GM18517 (cell line): ENCODE data around the gene OSBPL10.
A peak's percentile ranks its signal among the peaks of the same experiment; 100 is the strongest.

Source experiments
- ATAC-seq: cut with Tn5 transposase; IDR thresholded peaks from one replicate; pipeline ENCODE4 v1.9.1; 2021; ENCODE audit warnings: mild to moderate bottlenecking, moderate library complexity; ENCODE audit not compliant: unreplicated experiment

OSBPL10 gene

DNA sequence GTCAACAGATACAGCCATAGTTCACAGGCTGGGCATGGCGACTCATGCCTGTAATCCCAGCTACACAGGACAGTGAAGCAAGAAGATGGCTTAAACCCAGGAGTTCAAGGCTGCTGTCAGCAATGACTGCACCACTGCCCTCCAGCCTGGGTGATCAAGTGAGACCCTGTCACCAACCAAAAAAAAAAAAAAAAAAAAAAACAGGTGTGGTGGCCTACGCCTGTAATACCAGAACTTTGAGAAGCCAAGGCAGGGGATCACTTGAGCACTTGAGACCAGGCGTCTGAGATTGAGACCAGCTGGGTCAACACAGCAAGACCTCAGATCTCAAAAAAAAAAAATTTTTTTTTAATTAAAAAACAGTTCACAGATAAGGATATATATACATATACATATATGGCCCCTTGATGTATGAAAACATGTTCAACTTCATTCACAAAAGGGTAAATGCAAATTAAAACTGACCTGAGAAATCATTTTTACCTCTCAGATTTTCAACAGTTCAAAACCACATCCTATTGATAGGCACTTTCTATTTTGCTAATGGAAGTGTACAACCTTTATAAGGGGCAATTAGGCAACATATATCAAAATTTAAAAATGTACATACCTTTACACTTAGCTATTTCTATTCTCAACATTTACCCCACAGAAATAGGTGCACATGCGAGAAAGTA is 51.1 kb downstream of the OSBPL10 start:
- ATAC-seq = no peak

DNA sequence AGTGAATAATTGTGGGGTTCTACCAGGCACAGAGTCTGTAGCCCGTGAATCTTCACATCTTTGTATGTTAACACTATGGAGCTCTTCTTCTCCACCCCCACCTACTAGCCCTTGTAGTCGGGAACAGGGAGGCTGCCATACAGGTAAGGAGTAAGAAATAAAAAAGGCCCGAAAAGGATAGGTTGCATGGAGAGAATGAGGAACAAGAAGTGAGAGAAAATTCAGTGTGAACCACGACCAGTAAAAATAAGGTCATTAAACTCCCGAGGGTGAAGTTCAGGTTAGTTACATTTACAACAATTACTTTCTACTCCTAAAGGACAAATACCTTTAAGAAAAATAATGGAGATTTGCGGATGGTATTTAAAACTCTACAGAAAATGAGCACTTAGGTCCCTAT is 53.3 kb downstream of the OSBPL10 start:
- no peak for ATAC-seq

- no peak for ATAC-seq
These were observed 54.5 kb downstream of the OSBPL10 start for GRCh38 chr3:31926543-31926942.

DNA sequence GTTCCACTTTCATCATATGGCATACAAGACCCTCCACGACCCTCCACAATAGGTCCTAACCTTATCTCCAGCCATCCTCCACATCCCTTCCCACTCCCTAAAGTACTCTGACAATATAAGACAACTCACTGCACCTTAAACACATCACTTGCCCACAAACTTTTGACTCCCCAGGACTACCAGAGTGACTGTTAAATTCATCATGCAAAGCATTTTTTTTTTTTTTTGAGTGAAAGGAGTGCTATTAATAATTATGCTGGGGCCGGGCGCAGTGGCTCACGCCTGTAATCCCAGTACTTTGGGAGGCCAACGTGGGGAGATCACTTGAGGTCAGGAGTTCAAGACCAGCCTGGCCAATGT is 55.8 kb downstream of the OSBPL10 start:
- peak; percentile 54 for ATAC-seq

- peak; percentile 34 for ATAC-seq
These were observed 56.3 kb downstream of the OSBPL10 start for GRCh38 chr3:31924610-31925270.

DNA sequence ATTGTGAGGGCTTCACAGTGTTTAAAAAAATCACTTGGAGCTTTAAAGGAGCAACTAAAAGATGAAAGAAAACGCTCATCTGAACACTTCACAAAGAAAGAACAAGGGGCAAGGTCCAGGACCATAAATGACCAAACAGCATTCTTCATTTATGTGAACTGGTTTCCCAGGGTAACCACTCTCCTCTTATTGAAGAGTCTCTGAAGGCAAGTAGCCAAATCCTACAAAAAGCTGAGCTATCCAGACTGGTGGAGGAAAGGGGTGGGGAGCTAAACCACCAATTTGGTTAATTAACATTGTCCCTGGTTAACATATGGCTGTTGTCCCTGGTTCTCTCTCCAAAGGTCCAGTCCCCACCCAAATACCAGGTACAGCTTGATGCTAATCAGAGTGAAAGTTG is 58.1 kb downstream of the OSBPL10 start:
- no peak for ATAC-seq

DNA sequence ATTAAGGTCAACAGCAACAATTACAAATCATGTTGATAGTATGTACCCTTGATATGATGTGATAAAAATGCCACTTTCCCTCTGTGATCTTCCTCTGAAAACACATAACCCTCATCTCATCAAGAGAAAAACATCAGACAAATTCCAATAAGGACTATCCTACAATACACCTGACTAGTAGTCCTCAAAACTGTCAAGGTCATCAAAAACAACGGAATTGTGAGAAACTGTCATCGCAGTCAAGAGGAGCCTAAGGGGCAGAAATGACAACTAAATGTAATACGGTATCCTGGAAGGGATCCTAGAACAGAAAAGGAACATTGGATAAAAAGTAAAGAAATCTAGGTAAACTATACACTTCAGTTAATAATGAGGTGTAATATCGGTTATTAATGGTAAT is 59.2 kb downstream of the OSBPL10 start:
- ATAC-seq = no peak

- ATAC-seq = no peak
These were observed 60.8 kb downstream of the OSBPL10 start for GRCh38 chr3:31920310-31920709.

GRCh38 chr3:31919528-31919927 is 61.5 kb downstream of the OSBPL10 start:
- no peak for ATAC-seq

DNA sequence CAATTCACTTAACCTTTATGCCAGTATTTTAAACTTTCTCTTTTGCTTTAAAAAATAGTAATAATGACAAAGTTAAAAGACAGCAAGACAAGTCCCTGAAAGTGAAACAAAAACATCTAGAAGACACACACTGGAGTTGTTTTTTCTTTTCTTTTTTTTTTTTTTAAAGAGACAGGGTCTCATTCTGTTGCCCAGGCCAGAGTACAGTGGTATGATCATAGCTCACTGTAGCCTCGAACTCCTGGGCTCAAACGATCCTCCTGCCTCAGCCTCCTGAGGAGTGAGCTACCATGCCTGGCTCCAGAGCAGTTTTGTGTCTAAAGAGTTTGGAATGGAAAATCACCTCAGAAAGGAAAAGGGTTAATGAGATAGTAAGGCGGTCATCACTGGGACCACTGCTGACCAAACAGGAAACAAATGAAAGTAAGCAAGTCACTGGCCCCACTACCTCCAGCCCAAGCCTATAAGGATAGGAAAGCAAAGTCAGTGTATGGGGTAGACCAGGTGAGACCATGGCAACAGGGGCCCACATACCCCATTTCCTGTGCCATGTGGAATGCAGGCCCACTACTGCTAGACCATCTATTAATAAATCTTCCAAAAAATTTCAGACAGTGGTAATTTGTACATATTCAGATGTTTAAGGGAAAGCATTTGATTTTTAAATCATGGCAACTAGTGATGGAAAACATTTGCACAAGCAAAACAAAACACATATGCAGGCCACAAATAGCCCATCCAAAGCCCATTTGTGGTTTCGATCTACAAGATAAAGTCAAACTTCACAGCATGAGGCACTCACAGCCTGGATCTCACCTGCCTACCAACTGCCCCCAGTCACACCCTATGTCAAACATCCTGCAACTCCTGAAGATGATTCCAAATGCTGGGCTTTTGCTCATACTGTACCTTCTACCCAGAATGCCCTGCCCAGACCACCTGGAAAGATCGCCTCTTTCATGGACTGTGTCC is 62.6 kb downstream of the OSBPL10 start:
- ATAC-seq = peak; percentile 70

DNA sequence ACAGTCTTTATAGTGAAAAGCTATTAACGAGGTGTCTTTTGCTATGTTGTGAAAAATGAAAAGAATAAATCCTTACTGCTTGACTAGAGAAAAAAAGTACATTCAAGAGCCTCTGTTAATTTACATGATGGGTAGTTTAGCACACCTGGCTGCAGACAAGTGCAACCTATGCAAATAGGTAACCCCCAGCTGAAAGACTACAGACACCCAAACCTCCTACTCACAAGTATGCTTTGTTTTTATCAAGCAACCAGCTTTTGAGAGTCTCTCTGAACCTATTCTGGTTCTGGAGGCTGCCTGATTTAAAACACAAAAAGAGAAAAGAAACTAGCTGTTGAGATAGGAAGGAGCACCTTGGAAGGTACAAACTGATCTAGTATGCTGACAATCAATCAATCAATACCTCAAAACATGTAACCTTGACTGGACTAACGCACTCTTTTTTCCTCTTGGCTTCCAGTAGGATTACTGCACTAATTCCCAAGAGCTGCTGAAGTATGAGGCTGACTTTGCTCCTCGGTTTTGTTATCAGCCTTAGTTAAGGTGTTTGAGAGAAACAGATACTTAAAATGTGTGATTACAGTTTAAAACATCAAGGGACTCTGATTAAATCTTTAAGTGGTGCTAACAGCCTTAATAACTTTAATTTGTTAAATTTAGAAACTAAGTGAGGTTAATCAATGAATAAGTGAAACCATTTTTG is 63.6 kb downstream of the OSBPL10 start:
- peak; percentile 89 for ATAC-seq

GRCh38 chr3:31911643-31912042 is 69.4 kb downstream of the OSBPL10 start:
- no peak for ATAC-seq

- no peak for ATAC-seq
These were observed 69.9 kb downstream of the OSBPL10 start for GRCh38 chr3:31911124-31911523.

- no peak for ATAC-seq
These were observed 71.6 kb downstream of the OSBPL10 start for GRCh38 chr3:31909455-31909854.

- ATAC-seq = peak; percentile 75
These were observed 72.5 kb downstream of the OSBPL10 start for GRCh38 chr3:31908391-31909097.

DNA sequence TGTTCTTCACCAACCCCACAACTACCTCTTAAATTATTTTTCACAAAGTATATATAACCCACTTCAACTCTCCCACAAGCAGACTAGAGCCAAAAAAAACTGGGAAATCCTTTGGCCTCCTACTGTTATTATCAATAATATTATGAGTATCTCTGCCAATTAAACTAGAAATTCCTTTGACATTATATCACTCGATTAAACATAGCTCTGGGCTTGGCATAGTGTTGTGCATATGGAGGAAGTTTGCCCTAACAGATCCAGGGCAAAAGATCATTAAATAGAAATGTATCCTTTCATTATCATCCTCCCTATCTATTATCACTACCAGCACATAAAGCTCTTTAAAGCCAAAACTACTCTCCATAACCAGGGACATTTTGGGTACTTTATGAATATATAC is 74.9 kb downstream of the OSBPL10 start:
- no peak for ATAC-seq

DNA sequence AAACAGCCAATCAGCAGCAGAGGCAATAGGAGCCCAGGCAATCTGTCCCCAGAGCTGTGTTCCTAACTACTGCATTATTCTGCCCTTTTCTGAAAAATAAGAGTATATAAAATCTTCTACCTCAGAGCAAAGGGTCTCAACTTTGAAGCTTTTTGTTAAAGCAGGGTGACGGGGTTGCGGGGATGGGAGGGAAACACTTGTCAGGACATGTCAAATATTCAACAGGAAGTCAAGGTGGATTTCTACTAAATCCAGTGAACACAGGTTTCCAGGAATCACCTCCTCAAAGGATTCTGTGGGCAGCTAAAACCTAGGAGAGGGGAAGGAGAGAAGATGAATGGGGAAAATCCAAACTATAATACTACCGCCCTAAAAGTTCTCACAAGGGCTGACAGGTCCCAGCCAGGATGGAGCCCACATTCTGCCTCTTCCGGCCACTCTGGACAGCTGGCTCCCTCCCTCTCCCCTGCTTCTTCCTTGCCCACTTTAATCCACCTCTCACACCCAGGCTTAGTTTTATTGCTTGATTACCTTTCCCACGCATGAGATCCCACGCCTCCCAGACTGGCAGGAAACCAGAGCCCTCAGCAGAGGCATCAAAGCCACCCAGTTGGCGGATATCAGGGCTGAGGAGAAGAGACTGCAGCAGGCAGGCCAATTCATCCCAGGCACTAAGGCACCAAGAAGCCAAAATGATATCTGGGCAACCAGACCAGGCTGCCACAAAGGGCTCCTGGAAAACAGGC is 77.2 kb downstream of the OSBPL10 start:
- ATAC-seq = no peak

- ATAC-seq = no peak
These were observed 80.5 kb downstream of the OSBPL10 start for GRCh38 chr3:31900583-31900982.

- ATAC-seq = no peak
These were observed 84.2 kb downstream of the OSBPL10 start for GRCh38 chr3:31896648-31897433.
